ENCODE measurements around the gene ARRB1. TPM values are rescaled to one million over a fixed set of nuclear protein-coding genes. Genes with fewer than 3 reads are reported as not detected.

Gene ARRB1
- 53.8 and 56.5 TPM in 2 replicates for total RNA-seq
- long read RNA-seq, partial matches to known transcripts, result 1 of 7 reads
- long read RNA-seq, other reads (novel, unspliced or antisense), result 2 of 7 reads

DNA sequence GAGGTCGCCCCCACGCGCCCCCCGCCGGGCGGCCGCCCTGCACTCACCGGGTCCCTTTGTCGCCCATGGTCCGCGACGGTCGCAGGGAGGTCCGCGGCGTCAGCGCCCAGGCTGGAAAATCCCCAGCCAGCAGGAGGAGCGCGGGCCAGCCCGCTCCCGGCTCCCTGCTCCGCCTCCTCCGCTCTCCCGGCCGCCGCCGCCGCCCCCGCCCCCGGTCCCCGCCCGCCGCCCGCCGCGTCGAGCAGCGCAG lies at the start of gene ARRB1:
TSS of gene ARRB1 (minus strand) at position 121 of the 250 bp plus-strand sequence. CDS start at position 67, 54 bp downstream.
- peak; percentile 51 for DNase-seq (ENCODE audit: low read depth, low spot score)
- no peak for TF ChIP-seq CTCF (conservative IDR thresholded peaks at IDR 0.05)
- H3K27ac Mint-ChIP-seq (ENCODE audit: unreplicated experiment), result peak within 1 kb of the TSS; percentile 98
- no peaks in the 10 kb centered on the region for H3K36me3 Mint-ChIP-seq (ENCODE audit: low read depth)
- H3K4me1 Mint-ChIP-seq, result peaks cover 56% of the 10 kb centered on the region
- no peaks in the 10 kb centered on the region for H3K9me3 Mint-ChIP-seq
- peaks cover 5% of the 10 kb centered on the region for H3K27me3 Mint-ChIP-seq (ENCODE audit: low read depth)
- H3K4me3 Mint-ChIP-seq, result peak within 1 kb of the TSS; percentile 92

DNA sequence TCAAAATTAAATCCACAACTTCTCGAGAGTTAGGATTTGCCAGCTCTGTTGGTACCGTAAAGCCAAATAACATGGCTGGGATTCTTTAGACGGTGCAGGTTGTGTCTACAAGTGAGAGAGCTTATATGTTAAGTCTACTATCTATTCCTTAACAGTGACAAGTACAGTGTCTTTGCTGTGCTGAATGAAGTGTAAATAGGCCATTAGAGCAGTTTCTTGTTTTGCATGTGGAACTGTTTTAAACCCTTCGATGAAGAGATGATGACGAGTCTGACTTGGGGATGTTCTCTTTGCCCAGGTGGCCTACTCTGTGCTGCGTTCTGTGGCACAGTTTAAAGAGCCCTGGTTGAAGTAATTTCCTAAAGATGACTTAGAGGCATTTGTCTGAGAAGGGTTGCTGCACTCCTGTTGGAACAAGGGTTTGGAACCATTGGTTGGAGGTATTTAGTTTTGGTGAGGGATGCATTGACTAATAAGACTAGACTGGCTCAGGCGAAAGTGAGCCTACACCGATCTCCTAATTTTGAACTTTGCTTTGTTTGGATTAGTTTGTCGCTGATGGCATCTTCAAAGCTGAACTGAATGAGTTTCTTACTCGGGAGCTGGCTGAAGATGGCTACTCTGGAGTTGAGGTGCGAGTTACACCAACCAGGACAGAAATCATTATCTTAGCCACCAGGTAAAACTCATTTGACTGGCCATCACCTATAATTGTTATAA lies 48.8 kb upstream of the ARRB1 start:
- peaks cover 30% of the 10 kb centered on the region for H3K36me3 Mint-ChIP-seq (ENCODE audit: low read depth)
- H3K4me1 Mint-ChIP-seq, result peaks cover 53% of the 10 kb centered on the region

DNA sequence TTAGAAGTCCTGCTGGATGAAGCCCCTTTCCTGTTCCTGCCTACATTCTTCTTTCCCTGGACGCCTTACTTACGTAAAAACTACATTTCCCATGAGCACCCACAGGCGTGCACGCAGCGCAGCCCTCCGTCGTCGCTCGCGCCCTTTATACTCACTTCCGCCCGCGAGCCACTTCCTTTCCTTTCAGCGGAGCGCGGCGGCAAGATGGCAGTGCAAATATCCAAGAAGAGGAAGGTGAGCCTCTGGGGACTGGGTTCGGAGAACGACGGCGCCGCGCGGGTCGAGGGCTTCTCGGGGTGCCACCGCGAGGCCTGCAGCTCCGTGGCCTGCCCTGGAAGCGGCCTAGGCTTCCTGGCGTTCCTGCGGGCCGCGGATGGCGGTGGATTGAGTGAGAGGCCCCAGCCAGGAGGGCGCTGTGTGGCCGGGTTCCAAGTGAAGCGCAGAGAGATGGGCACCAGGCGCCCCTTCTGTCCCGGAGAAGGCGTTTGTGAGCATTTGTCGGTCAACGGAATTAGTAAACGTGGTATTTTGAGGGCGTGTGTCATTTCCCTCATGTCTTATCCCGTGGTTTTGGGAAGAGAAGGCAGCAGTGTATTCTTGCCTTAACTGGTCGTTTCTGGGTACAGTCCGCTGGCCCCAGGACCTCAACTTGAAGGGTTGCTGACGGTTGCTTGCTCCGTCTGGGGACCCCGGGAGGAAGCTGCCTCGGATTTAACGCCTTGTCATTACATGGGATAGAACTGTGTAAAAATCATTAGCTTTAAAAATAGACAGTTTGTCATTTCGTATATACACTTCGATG lies 48.1 kb upstream of the ARRB1 start, which contains the start of gene RPS3:
TSS of gene RPS3 (plus strand) at position 175 of the 802 bp plus-strand sequence. CDS start at position 205, 30 bp downstream.
- peak; percentile 88 for DNase-seq (ENCODE audit: low read depth, low spot score)
- peak within 1 kb of the TSS; percentile 98 for H3K27ac Mint-ChIP-seq (ENCODE audit: unreplicated experiment)
- peaks cover 30% of the 10 kb centered on the region for H3K36me3 Mint-ChIP-seq (ENCODE audit: low read depth)
- peak within 1 kb of the TSS; percentile 94 for H3K4me3 Mint-ChIP-seq
- H3K4me1 Mint-ChIP-seq, result peaks cover 59% of the 10 kb centered on the region
- H3K9me3 Mint-ChIP-seq, result no peaks in the 10 kb centered on the region
- H3K27me3 Mint-ChIP-seq (ENCODE audit: low read depth), result peaks cover 2% of the 10 kb centered on the region
- no peak for TF ChIP-seq CTCF (conservative IDR thresholded peaks at IDR 0.05)

More for the DNA sequence above, 48.8 kb upstream of the ARRB1 start:
- no peak for DNase-seq (ENCODE audit: low read depth, low spot score)
- no peak for TF ChIP-seq CTCF (conservative IDR thresholded peaks at IDR 0.05)
- Mint-ChIP-seq H3K27ac (ENCODE audit: unreplicated experiment) (peak overlapping the region; percentile 98), H3K27me3 (ENCODE audit: low read depth) (peaks cover 2% of the 10 kb centered on the region), H3K4me3 (peak overlapping the region; percentile 94), H3K9me3 (no peaks in the 10 kb centered on the region)

DNA sequence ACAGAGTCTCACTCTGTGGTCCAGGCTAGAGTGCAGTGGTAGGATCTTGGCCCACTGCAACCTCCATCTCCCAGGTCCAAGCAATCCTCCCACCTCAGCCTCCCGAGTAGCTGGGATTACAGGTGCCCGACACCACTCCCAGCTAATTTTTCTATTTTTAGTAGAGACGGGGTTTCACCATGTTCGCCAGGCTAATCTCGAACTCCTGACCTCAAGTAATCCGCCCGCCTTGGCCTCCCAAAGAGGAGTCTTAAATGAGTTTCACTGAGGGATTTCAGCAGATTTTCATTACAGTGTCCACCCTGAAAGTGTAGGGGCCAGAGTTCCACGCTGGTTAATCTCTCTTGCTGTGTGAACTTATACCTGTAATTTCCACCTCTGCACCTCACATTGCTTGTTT lies 47.4 kb upstream of the ARRB1 start:
- Mint-ChIP-seq H3K36me3 (ENCODE audit: low read depth) (peaks cover 23% of the 10 kb centered on the region), H3K4me3 (peak overlapping the region; percentile 94), H3K9me3 (no peaks in the 10 kb centered on the region), H3K27me3 (ENCODE audit: low read depth) (peaks cover 2% of the 10 kb centered on the region), H3K4me1 (peaks cover 53% of the 10 kb centered on the region), H3K27ac (ENCODE audit: unreplicated experiment) (peak overlapping the region; percentile 98)
- no peak for DNase-seq (ENCODE audit: low read depth, low spot score)
- TF ChIP-seq CTCF (conservative IDR thresholded peaks at IDR 0.05), result no peak

DNA sequence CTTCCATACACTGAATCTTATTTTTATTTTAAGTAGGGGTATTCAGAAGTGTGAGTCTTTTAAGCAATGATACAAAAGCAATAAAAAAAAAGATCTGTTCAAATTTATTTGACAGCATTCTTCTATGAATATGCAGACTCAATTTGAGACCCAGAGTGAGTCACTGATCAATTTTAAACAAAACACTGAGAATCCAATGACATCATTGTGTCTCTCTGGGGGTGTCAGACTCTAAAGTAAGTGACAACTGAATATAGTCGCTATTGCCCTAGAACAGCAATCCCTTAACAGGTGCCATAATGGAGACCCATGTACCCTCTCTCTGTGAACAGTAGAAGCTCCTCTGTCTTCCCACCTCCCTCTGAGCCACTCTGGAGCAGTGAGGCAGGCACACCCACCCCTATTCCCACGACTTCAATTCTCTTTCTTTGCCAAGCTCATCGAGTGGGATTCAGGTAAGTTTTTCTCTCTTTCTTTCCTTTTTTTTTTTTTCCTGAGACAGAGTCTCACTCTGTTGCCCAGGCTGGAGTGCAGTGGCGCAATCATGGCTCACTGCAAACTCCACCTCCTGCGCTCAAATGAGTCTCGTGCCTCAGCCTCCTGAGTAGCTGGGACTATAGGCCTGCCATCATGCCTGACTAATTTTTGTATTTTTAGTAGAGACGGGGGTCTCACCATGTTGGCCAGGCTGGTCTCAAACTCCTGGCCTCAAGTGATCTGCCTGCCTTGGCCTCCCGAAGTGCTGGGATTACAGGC lies 42.8 kb upstream of the ARRB1 start:
- no peak overlapping the region for H3K27ac Mint-ChIP-seq (ENCODE audit: unreplicated experiment)
- H3K27me3 Mint-ChIP-seq (ENCODE audit: low read depth), result peaks cover 4% of the 10 kb centered on the region
- no peaks in the 10 kb centered on the region for H3K36me3 Mint-ChIP-seq (ENCODE audit: low read depth)
- no peak for TF ChIP-seq CTCF (conservative IDR thresholded peaks at IDR 0.05)
- no peaks in the 10 kb centered on the region for H3K9me3 Mint-ChIP-seq
- DNase-seq (ENCODE audit: low read depth, low spot score), result no peak
- peaks cover 16% of the 10 kb centered on the region for H3K4me1 Mint-ChIP-seq
- no peak overlapping the region for H3K4me3 Mint-ChIP-seq
